IPS DF 6.9 (cell line): ENCODE data around the gene AGRN.
"Not testable (repeated sequence)": the region's sequence is repeated elsewhere in the genome, so short reads cannot be mapped to it uniquely, and the experiment has no call there.

Experiments used
- DNase-seq: peaks from one replicate; pipeline ENCODE4 v3.0.0-alpha.2; 2013; ENCODE audit warnings: low read depth, low spot score
- H3K27ac ChIP-seq: one replicate; pipeline ENCODE4 v1.5.1; 2013; ENCODE audit warnings: low read length, control low read depth
- H3K27me3 ChIP-seq: 2 replicates; pipeline ENCODE4 v1.6.1; 2013; ENCODE audit warnings: mild to moderate bottlenecking, low read length; ENCODE audit not compliant: control insufficient read depth, insufficient read depth
- H3K36me3 ChIP-seq: 2 replicates; pipeline ENCODE4 v1.6.1; 2013; ENCODE audit warnings: low read length; ENCODE audit not compliant: control insufficient read depth, insufficient read depth
- H3K4me1 ChIP-seq: 2 replicates; pipeline ENCODE4 v1.6.1; 2013; ENCODE audit warnings: low read length; ENCODE audit not compliant: control insufficient read depth, insufficient read depth
- H3K4me3 ChIP-seq: 2 replicates; pipeline ENCODE4 v1.5.1; 2013; ENCODE audit warnings: mild to moderate bottlenecking, low read length
- H3K9me3 ChIP-seq: 2 replicates; pipeline ENCODE4 v1.6.1; 2013; ENCODE audit warnings: low read length, inconsistent platforms; ENCODE audit not compliant: control insufficient read depth, insufficient read depth
- WGBS: extraction: QIAGEN DNeasy Blood & Tissue Kit; methylation state at CpG from one replicate; pipeline ENCODE4 v1.1.7; 2013; ENCODE audit warnings: mixed read lengths, missing lambda C conversion rate; ENCODE audit not compliant: insufficient read length, insufficient coverage; 5-methylcytosine and 5-hydroxymethylcytosine counted together

Gene AGRN

DNA sequence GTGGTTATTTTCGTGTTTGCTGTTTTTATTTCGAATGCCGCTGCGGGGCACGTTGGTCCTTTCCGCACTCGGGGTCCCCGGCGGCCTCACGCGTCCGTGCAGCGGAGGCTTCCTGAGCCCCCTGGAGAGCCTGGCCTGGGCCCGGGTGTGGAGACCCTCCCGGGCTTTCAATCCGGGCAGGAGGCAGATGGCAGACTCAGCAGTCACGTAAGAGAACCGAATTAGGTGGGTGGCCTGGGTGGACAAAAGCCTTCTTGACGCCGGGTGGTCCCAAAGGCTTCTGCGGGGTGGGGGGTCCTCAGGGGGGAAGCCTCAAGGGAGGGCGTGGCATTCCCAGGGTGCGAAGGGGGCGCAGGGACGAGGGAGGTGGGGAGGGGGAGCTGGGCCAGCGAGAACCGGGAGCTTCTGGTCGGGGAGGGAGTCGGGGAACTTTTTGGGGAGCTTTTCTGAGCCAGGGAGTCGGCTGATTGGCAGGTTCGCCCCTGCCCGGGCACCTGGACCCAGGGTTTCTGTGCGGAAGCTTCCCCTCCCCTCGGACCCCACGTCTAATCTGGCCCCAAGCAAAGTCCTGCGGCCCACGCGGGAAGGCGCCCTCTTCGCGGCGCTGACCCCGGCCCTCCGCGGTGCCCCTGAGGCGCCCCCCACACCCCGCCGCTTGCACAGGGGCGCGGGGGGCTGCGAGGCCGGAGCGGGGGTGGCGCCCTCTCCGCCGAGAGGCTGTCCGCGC, 18.7 kb upstream of the AGRN start:
- no peak overlapping the region for H3K27ac ChIP-seq
- no peaks in the 10 kb centered on the region; the same call in 1 of the 2 replicates for H3K36me3 ChIP-seq
- H3K4me3 ChIP-seq = peak overlapping the region; percentile 39; the same call in 1 of the 2 replicates
- no CpG with 5 or more reads among the region's 58 CpGs for WGBS
- no peaks in the 10 kb centered on the region for H3K9me3 ChIP-seq
- DNase-seq = no peak
- H3K27me3 ChIP-seq = peaks cover 24% of the 10 kb centered on the region
- peaks cover 16% of the 10 kb centered on the region for H3K4me1 ChIP-seq

DNA sequence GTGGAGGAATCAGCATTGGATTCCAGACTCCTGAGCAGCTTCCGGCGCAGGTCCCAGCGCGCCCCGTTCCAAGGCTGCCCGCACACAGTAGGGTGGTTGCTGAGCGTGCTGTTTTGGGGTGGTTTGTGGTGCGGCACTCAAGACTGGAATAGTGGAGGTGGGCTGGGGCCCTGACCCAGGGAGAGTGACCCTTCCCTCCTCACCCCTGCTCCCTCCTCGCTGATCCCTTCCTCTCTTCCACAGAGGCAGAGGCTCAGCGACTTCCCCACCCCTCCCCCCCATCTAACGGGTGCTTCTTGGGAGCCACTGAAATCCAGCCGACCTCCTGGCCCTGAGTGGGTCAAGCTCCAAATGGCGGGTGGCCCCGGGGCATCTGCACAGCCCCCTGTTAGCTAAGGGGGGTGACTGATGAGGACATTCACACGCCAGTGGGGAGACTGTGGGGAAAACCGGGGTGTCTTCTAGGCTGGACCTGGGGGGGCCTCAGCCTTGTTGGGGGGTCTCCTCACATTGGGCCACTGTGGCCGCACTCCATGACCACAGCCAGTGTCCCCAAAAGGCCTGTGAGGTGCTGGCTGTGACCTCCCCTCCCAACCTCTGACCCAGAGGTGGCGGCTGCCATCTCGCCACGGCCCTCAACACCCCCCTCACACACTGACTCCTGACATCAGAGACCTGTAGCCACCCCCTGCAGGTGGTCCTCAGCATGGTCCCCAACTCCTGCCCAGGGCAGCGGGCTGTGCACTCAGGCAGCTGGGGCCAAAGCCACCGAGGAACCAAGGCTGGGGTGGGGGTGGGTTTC, 16.1 kb upstream of the AGRN start:
- Histone ChIP-seq H3K9me3 (no peaks in the 10 kb centered on the region), H3K4me3 (no peak overlapping the region), H3K36me3 (no peaks in the 10 kb centered on the region), H3K4me1 (peaks cover 13% of the 10 kb centered on the region), H3K27me3 (peaks cover 6% of the 10 kb centered on the region; the same call in 1 of the 2 replicates), H3K27ac (no peak overlapping the region)
- DNase-seq = no peak
- no CpG with 5 or more reads among the region's 22 CpGs for WGBS

DNA sequence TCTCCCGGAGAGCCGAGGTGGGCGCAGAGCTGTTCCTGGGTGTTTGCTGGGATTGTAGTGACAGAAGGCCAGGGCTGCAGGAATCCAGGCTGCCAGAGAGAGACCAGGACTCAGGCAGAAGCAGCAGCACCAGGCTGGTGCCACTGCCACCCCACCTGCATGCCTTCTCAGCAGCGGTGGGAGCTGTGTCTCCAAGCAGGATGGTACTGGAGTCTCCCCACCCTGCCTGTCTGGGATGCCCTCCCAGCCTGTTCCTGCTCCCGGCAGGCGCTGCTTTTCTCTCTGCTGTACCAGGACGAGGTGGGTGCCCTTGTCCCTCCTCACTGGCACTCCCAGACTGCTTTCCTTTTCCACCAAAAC, 15.5 kb upstream of the AGRN start:
- Histone ChIP-seq H3K4me1 (peaks cover 12% of the 10 kb centered on the region), H3K36me3 (no peaks in the 10 kb centered on the region), H3K27me3 (peaks cover 3% of the 10 kb centered on the region; the same call in 1 of the 2 replicates), H3K4me3 (no peak overlapping the region), H3K27ac (no peak overlapping the region), H3K9me3 (no peaks in the 10 kb centered on the region)
- WGBS = no CpG with 5 or more reads among the region's 7 CpGs
- no peak for DNase-seq

DNA sequence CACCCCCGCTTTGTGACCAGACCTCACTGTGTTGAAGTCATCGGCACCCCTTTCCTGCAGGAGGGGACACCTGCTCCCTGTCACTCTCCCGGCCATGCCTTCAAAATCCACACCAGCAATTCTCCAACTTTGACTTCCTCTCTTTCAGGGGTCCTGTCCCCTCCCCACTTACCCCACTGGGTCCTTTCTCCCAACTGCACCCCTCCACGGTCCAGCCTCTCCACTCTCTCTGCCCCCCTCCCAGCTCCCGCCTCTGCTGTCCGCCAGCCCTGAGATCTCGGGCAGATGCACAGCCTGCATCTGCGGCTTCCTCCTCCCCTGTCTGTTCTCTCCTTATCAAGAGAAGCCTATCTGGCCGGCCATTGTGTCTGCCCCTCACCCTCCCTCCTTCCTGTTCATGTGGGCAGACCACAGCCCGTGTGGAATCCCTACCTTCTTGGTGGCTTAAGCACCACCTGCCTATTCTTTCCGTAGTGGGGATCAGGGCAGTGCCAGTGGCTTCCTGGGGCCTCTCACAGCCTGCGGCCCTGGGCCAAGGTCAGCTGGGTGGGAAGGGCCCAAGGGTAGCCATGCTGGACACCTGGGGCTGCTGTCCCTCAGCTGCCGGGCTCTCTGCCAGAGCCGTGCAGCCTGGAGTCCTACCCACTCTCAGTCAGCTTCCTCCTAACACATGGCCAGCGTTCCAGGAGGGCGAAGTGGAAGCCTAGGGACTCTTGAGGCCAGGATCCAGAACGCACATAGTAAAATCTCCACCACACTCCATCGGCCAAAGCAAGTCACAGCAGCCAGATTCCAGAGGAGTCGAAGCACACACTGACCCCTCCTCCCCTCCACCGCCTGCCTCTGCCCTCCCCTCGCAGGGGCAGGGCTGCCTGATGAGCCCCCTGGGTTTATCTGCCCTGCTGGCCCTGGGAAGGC, 14.9 kb upstream of the AGRN start:
- DNase-seq = no peak
- WGBS = no CpG with 5 or more reads among the region's 21 CpGs
- no peak overlapping the region for H3K27ac ChIP-seq

DNA sequence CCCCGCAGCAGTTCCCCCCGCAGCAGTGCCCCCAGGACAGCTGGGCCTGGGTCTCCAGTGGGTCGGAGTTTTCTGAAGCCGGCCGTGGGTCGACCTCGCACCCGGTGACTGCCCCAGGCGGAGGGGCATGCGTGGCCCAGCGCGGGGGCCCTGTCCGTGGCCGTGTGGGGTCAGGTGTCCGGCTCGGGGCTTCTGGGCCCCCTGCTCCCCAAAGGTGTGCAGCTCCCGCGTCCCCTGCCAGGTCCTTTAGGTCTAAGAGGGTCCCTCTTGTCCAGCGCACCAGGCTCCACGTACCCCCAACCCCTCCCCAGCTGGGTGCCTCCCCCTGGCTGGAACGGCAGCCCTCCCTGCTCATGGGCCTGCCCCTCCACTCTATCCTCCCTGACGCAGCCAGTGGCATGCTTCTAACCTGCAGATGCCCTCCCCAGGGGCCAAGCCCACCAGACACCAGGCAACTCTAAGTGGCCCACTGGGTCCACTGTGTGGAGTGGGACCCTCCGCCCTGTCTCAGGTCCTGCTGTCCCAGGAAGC, 14.1 kb upstream of the AGRN start:
- Histone ChIP-seq H3K36me3 (no peaks in the 10 kb centered on the region), H3K4me3 (no peak overlapping the region), H3K9me3 (no peaks in the 10 kb centered on the region), H3K4me1 (peaks cover 11% of the 10 kb centered on the region), H3K27ac (no peak overlapping the region), H3K27me3 (no peaks in the 10 kb centered on the region; the same call in 1 of the 2 replicates)
- no CpG with 5 or more reads among the region's 23 CpGs for whole genome bisulfite sequencing
- DNase-seq = no peak

More for the DNA sequence above, 14.9 kb upstream of the AGRN start:
- no peak overlapping the region for H3K4me3 ChIP-seq
- H3K9me3 ChIP-seq = no peaks in the 10 kb centered on the region
- no peaks in the 10 kb centered on the region; the same call in 1 of the 2 replicates for H3K27me3 ChIP-seq
- H3K4me1 ChIP-seq = peaks cover 11% of the 10 kb centered on the region
- H3K36me3 ChIP-seq = no peaks in the 10 kb centered on the region

DNA sequence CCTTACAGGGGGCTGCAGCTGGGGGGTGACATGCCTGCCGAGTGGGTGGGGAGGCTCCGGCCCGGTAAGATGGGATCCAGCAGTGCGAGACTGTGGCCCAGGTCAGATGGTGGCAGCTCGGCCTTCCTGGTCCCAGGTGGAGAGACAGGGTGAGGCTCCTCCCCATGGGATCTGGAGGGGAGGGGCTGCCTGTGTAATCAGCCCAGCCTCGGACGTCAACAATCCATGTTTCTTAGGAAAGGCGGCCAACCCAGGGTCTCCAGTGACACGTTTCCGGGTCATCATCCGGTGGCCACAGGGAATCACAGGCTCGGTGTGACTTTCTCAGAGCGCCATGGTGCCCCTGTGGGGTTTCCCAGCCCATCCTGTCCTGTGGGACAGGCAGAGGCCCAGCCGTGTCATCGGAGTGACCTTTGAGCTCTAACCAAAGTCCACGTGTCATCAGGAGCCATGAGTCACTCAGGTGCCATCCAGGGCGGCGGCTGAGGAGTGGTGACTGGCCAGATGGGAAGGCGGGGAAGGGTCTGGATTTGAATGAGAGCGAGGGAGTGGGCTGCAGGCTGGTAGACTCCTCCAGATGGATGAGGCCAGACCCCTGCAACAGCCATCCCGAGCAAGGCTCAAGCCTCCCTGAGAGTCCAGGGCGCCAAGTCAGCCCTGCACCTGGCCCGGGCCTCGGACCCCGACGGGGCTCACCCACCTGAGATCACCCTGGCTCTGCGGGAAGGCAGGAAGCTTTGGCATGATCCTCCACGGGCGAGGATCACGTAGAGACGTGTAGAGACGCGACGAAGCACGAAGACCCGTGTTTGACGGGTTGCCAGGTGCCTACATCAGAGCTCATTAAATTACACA, 13.4 kb upstream of the AGRN start:
- H3K4me1 ChIP-seq = peaks cover 11% of the 10 kb centered on the region
- H3K27me3 ChIP-seq = no peaks in the 10 kb centered on the region; the same call in 1 of the 2 replicates
- DNase-seq = no peak
- no peaks in the 10 kb centered on the region for H3K9me3 ChIP-seq
- H3K27ac ChIP-seq = no peak overlapping the region
- WGBS = no CpG with 5 or more reads among the region's 37 CpGs
- H3K4me3 ChIP-seq = no peak overlapping the region
- H3K36me3 ChIP-seq = no peaks in the 10 kb centered on the region

DNA sequence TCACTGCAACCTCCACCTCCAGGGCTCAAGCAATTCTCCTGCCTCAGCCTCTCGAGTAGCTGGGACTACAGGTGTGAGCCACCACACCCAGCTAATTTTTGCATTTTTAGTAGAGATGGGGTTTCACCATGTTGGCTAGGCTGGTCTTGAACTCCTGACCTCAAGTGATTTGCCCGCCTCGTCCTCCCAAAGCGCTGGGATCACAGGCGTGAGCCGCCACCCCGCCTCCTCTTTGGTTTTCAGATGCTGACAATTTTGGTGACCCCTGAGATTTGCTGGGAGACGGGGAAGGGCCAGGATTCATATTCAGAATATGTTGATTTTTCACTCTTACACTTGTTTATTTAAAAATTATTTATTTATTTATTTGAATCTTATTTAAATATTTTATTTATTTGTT, 9.8 kb upstream of the AGRN start:
- H3K27me3 ChIP-seq, H3K4me3 ChIP-seq, H3K9me3 ChIP-seq, DNase-seq, H3K4me1 ChIP-seq, H3K27ac ChIP-seq, H3K36me3 ChIP-seq: not testable (repeated sequence)
- no CpG with 5 or more reads among the region's 8 CpGs for WGBS

DNA sequence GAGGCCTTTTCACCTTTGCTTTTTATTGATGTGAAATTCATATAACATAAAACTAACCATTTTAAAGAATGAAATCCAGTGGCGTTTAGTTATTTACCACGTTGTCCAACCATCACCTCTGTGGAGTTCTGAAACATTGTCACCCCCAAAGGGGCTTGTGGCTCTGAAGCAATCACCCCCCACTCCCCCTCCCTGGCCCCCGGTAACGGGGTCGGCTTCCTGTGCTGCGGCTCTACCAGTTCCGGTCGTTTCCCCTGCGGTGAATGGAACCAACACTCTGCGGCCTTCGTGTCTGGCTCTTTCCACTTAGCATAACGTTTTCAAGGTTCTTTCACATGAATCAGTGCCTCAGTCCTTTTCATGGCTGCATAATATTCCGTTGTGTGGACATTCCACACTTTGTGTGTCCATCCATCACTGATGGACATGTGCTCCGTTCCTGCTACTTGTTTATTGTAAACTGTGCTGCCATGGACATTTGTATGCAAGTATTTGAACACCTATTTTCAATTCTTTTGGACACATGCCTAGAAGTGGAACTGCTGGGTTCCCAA, 8.4 kb upstream of the AGRN start:
- Histone ChIP-seq H3K36me3 (no peaks in the 10 kb centered on the region), H3K4me1 (peaks cover 2% of the 10 kb centered on the region), H3K4me3 (no peak overlapping the region), H3K27me3 (no peaks in the 10 kb centered on the region), H3K27ac (no peak overlapping the region), H3K9me3 (no peaks in the 10 kb centered on the region)
- WGBS = no CpG with 5 or more reads among the region's 14 CpGs
- no peak for DNase-seq

DNA sequence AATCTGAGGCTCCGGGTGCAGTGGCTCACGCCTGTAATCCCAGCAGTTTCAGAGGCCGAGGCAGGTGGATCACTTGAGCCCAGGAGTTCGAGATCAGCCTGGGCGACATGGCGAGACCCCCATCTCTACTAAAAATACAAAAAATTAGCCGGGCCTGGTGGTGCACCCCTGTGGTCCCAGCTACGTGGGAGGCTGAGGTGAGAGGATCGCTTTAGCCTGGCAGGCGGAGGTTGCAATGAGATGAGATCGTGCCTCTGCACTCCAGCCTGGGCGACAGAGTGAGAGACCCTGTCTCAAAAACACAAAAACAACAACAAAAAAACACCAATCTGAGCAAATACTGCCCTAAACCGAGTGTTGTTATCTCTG, 7.2 kb upstream of the AGRN start:
- not testable (repeated sequence) for H3K27ac ChIP-seq, H3K9me3 ChIP-seq, H3K27me3 ChIP-seq, DNase-seq, H3K36me3 ChIP-seq, H3K4me1 ChIP-seq, H3K4me3 ChIP-seq
- WGBS = no CpG with 5 or more reads among the region's 13 CpGs
